Measurements from ENCODE around the gene ZNF550. TPM values are rescaled to one million over a fixed set of nuclear protein-coding genes. Genes with fewer than 3 reads are reported as not detected.

The ZNF550 gene
- polyA plus RNA-seq, 3 donors, result 0.25 to 2.7 (median 0.65) TPM

DNA sequence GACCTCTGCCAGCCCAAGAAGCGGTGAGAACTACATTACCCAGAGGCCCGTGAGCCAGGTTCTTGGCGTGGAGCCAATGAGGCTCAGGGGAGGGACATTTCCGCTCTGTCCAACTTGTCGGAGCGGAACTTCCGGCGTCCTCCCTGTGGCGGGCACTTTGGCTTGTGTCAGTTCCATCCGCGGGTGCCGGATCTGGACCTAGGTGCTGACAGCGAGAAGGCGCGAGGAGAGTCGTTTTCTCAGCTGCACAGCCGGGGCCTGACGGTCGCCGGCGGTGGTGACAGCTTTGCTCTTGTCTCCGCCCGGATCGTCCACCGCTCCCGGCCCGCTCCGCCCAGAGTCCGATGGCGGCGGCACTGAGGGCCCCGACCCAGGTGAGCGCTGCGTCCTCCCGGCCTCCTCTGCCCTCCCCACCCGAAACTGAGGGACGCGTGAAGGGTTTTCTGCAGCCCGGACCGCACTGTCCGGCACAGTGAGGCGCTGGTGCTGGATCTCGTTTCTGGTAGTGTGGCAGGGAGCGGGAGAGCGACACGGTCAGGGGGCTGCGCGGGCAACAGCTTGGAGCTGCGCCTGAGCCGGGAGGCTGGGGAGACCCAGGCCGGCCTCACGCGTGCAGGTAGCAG is 40.2 kb upstream of the ZNF550 start, which contains the start of gene ZNF530:
TSS of gene ZNF530 (plus strand) at position 125 of the 623 bp plus-strand sequence. CDS start 4,461 bp downstream, outside the sequence.
- Histone ChIP-seq H3K27ac (ENCODE audit: low read depth in 1 of 2, low read length in 2 of 2) (peak within 1 kb of the TSS in 1 of 2 donors; percentile 67), H3K36me3 (replicated peaks in 1 of 2; ENCODE audit: control insufficient read depth in 1 of 2, insufficient read depth in 2 of 2, low read length in 2 of 2) (peaks cover 6 to 26% of the 10 kb centered on the region in 2 donors), H3K27me3 (ENCODE audit: control insufficient read depth in 2 of 2, insufficient read depth in 2 of 2, low read length in 2 of 2) (no peaks in the 10 kb centered on the region), H3K9me3 (replicated peaks in 1 of 2; ENCODE audit: control insufficient read depth in 1 of 2, insufficient read depth in 1 of 2, low read length in 2 of 2) (peaks cover 60 to 72% of the 10 kb centered on the region in 2 donors), H4K20me1 (ENCODE audit: insufficient read depth, low read length) (no peaks in the 10 kb centered on the region), H3K4me3 (replicated peaks in 1 of 3; ENCODE audit: low read depth in 2 of 3, low read length in 3 of 3) (peak within 1 kb of the TSS; percentile 46 to 90 (median 78)), H3K4me1 (ENCODE audit: control insufficient read depth in 1 of 2, insufficient read depth in 2 of 2, low read length in 2 of 2) (peaks cover 13 to 15% of the 10 kb centered on the region in 2 donors), H3K79me2 (ENCODE audit: insufficient read depth, low read length) (no peaks in the 10 kb centered on the region), H3K9ac (ENCODE audit: insufficient read depth, low read length, poor library complexity, severe bottlenecking) (peak within 1 kb of the TSS; percentile 69), H2AFZ (ENCODE audit: insufficient read depth, low read depth, low read length, poor library complexity, severe bottlenecking) (peak within 1 kb of the TSS; percentile 96), H3K4me2 (replicated peaks; ENCODE audit: extremely low read depth, low read length, poor library complexity, severe bottlenecking) (peak within 1 kb of the TSS; percentile 85)
- H3K27ac Mint-ChIP-seq, result peak within 1 kb of the TSS in 3 of 7 donors; percentile 26 to 42 (median 40)
- H3K9me3 Mint-ChIP-seq, result peaks cover 47 to 66% (median 58%) of the 10 kb centered on the region in 7 donors
- peak within 1 kb of the TSS; percentile 84 to 88 for H3K4me3 Mint-ChIP-seq
- peaks cover 19 to 34% of the 10 kb centered on the region in 2 donors for H3K36me3 Mint-ChIP-seq
- DNase-seq, result peak; percentile 87 to 91 (median 88)
- H3K4me1 Mint-ChIP-seq, result peaks cover 14% of the 10 kb centered on the region
- WGBS (ENCODE audit: insufficient coverage), result under 1% methylated on average over 52 of the region's 53 CpGs
- TF ChIP-seq, protein P1, sequence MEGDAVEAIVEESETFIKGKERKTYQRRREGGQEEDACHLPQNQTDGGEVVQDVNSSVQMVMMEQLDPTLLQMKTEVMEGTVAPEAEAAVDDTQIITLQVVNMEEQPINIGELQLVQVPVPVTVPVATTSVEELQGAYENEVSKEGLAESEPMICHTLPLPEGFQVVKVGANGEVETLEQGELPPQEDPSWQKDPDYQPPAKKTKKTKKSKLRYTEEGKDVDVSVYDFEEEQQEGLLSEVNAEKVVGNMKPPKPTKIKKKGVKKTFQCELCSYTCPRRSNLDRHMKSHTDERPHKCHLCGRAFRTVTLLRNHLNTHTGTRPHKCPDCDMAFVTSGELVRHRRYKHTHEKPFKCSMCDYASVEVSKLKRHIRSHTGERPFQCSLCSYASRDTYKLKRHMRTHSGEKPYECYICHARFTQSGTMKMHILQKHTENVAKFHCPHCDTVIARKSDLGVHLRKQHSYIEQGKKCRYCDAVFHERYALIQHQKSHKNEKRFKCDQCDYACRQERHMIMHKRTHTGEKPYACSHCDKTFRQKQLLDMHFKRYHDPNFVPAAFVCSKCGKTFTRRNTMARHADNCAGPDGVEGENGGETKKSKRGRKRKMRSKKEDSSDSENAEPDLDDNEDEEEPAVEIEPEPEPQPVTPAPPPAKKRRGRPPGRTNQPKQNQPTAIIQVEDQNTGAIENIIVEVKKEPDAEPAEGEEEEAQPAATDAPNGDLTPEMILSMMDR (IDR thresholded peaks at IDR 0.05), result no peak
- peaks cover 0 to 2% (median 0%) of the 10 kb centered on the region in 3 donors for H3K27me3 Mint-ChIP-seq (ENCODE audit: low read depth in 3 of 3)
- intact Hi-C loops (cut with micrococcal nuclease), result no loop called here

DNA sequence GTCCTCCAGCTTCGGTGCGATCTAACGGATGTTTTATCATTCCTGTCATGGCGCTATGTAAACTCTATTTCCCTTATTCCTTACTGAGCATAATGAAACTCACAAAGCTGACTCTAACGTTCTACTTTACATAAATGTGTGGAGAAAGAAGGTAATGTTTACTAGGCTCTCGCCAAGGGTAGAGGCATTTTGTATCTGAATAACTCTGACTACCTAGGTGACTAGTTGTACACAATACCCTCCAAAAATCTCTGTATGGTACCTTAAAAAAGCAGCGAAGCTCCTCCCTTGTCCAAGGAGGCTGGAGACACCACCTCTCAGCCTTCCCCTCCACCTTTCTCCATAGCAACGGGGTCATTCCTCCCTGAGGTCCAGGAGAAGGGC is 39.7 kb upstream of the ZNF550 start:
- TF ChIP-seq, protein P1 (IDR thresholded peaks at IDR 0.05), result no peak
- intact Hi-C loops (cut with micrococcal nuclease), result no loop called here
- H3K27me3 ChIP-seq (ENCODE audit: control insufficient read depth in 2 of 2, insufficient read depth in 2 of 2, low read length in 2 of 2), result no peaks in the 10 kb centered on the region
- no peaks in the 10 kb centered on the region for H3K79me2 ChIP-seq (ENCODE audit: insufficient read depth, low read length)
- WGBS (ENCODE audit: insufficient coverage), result 13% methylated on average over 1 of the region's 8 CpGs
- no peak overlapping the region for H3K27ac ChIP-seq (ENCODE audit: low read depth in 1 of 2, low read length in 2 of 2)
- H3K36me3 ChIP-seq (replicated peaks in 1 of 2; ENCODE audit: control insufficient read depth in 1 of 2, insufficient read depth in 2 of 2, low read length in 2 of 2), result peaks cover 4 to 21% of the 10 kb centered on the region in 2 donors
- H4K20me1 ChIP-seq (ENCODE audit: insufficient read depth, low read length), result no peaks in the 10 kb centered on the region
- peaks cover 13 to 15% of the 10 kb centered on the region in 2 donors for H3K4me1 ChIP-seq (ENCODE audit: control insufficient read depth in 1 of 2, insufficient read depth in 2 of 2, low read length in 2 of 2)
- DNase-seq, result no peak
- H3K4me2 ChIP-seq (replicated peaks; ENCODE audit: extremely low read depth, low read length, poor library complexity, severe bottlenecking), result peak overlapping the region; percentile 85
- H2AFZ ChIP-seq (ENCODE audit: insufficient read depth, low read depth, low read length, poor library complexity, severe bottlenecking), result peak overlapping the region; percentile 96
- Mint-ChIP-seq H3K27me3 (ENCODE audit: low read depth in 3 of 3) (peaks cover 0 to 2% (median 0%) of the 10 kb centered on the region in 3 donors), H3K4me1 (peaks cover 14% of the 10 kb centered on the region), H3K4me3 (peak overlapping the region; percentile 84 to 88), H3K9me3 (peaks cover 44 to 66% (median 58%) of the 10 kb centered on the region in 7 donors), H3K36me3 (peaks cover 14 to 29% of the 10 kb centered on the region in 2 donors), H3K27ac (peak overlapping the region in 2 of 7 donors; percentile 26 to 42)
- H3K4me3 ChIP-seq (replicated peaks in 1 of 3; ENCODE audit: low read depth in 2 of 3, low read length in 3 of 3), result peak overlapping the region; percentile 46 to 90 (median 78)
- H3K9me3 ChIP-seq (replicated peaks in 1 of 2; ENCODE audit: control insufficient read depth in 1 of 2, insufficient read depth in 1 of 2, low read length in 2 of 2), result peaks cover 59 to 72% of the 10 kb centered on the region in 2 donors
- peak overlapping the region; percentile 69 for H3K9ac ChIP-seq (ENCODE audit: insufficient read depth, low read length, poor library complexity, severe bottlenecking)

All from CD14-positive monocyte (primary cell).